Endodermal cell (in vitro differentiated cells): ENCODE measurements around the gene KIF5B. TPM values are rescaled to one million over a fixed set of nuclear protein-coding genes. Genes with fewer than 3 reads are reported as not detected.
A peak's percentile ranks its signal among the peaks of the same experiment; 100 is the strongest.
"Not testable (repeated sequence)": the region's sequence is repeated elsewhere in the genome, so short reads cannot be mapped to it uniquely, and the experiment has no call there.

ENCODE experiments used
- DNase-seq: peaks from one replicate; pipeline ENCODE4 v3.0.0-alpha.2; 2017
- H3K27ac ChIP-seq: 2 replicates; pipeline ENCODE4 v1.5.1; 2013; ENCODE audit warnings: mild to moderate bottlenecking, low read depth, low read length, moderate library complexity
- H3K27me3 ChIP-seq: 2 replicates; pipeline ENCODE4 v1.6.1; 2013; ENCODE audit warnings: mild to moderate bottlenecking, low read length, moderate library complexity; ENCODE audit not compliant: insufficient read depth, control insufficient read depth, poor library complexity, severe bottlenecking
- H3K36me3 ChIP-seq: 2 replicates; pipeline ENCODE4 v1.7.0; 2013; ENCODE audit warnings: mild to moderate bottlenecking, low read length, moderate library complexity; ENCODE audit not compliant: control insufficient read depth, insufficient read depth
- H3K4me1 ChIP-seq: one replicate; pipeline ENCODE4 v1.7.0; 2013; ENCODE audit warnings: low read length; ENCODE audit not compliant: control insufficient read depth, insufficient read depth
- H3K4me3 ChIP-seq: 2 replicates; pipeline ENCODE4 v1.5.1; 2013; ENCODE audit warnings: mild to moderate bottlenecking, low read length, moderate library complexity
- H3K9ac ChIP-seq: 2 replicates; pipeline ENCODE4 v1.6.1; 2013; ENCODE audit warnings: mild to moderate bottlenecking, low read length, moderate library complexity; ENCODE audit not compliant: poor library complexity, severe bottlenecking; ENCODE audit errors: extremely low read depth
- H3K9me3 ChIP-seq: 2 replicates; pipeline ENCODE4 v1.6.1; 2013; ENCODE audit warnings: mild to moderate bottlenecking, low read length, moderate library complexity; ENCODE audit not compliant: control insufficient read depth
- H3K27ac Mint-ChIP-seq: 2 replicates; pipeline ENCODE4 v1.8.0; 2020; ENCODE audit warnings: mixed read lengths
- H3K27me3 Mint-ChIP-seq: 2 replicates; pipeline ENCODE4 v1.8.0; 2021; ENCODE audit warnings: mild to moderate bottlenecking, mixed read lengths; ENCODE audit not compliant: insufficient read depth
- H3K36me3 Mint-ChIP-seq: 2 replicates; pipeline ENCODE4 v1.8.0; 2020; ENCODE audit warnings: low read depth, mixed read lengths
- H3K4me1 Mint-ChIP-seq: 2 replicates; pipeline ENCODE4 v1.8.0; 2020; ENCODE audit warnings: mixed read lengths
- H3K4me3 Mint-ChIP-seq: 2 replicates; pipeline ENCODE4 v1.8.0; 2020; ENCODE audit warnings: mild to moderate bottlenecking, moderate library complexity, mixed read lengths
- H3K9me3 Mint-ChIP-seq: 2 replicates; pipeline ENCODE4 v1.8.0; 2020; ENCODE audit warnings: mild to moderate bottlenecking, mixed read lengths
- WGBS, 2 experiments: methylation state at CpG; one replicate each; pipeline versions ENCODE4 v1.1.5 to v1.1.7; 2013; ENCODE audit warnings: missing lambda C conversion rate in 2 of 2, mixed read lengths in 1 of 2; ENCODE audit not compliant: insufficient coverage in 1 of 2, insufficient read length in 1 of 2; 5-methylcytosine and 5-hydroxymethylcytosine counted together
- total RNA-seq, 2 donors: library from RNA; stranded (reverse); fragmentation: NEBNext Ultra II Directional in 1 of 2; extraction: Animal tissue kit (Norgen Biotek cat#: 25700) in 1 of 2; gene quantifications; 2 replicates in 1 of 2; 3 replicates in 1 of 2; pipeline ENCODE4 v1.2.1, GENCODE V29; 2021
- TF ChIP-seq, protein P1 (sequence below): fragments of 200-600 bp; sonication (generic); conservative IDR thresholded peaks from 2 replicates; pipeline ENCODE4 v1.5.0; 2021; ENCODE audit warnings: antibody characterized with exemption, mild to moderate bottlenecking

The KIF5B gene
- total RNA-seq, 2 donors from 2014 or later, result 90.8 to 104 TPM

DNA sequence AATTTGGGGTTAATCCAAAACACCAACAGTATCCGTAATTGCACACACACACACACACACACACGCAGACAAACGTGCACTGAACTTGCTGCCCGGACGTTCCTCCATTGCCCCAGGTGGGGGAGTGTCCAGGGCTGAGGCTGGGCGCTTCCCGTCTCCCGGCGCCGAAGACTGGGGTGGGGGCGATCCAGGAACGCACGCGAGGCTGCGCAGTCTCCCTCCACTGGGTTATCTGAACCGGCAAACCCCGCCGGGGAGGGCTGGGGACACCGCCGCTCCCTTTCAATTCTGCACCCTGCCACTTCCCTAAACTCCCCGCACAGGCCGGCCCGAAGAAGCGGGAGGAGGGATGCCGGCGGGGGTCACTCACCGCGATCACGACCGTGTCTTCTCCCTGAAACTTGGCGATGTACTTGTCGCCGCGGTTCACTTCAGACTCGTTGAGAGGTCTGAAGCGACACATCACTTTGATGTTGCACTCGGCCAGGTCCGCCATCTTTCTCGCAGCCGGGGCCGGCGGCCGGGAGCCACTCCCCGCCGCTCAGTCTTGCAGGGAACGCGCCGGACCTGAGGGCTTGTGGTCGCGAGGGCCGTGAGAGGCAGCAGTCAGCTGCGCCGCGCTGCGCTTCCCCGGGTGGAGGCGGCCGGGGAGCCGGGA is 618 bp downstream of the KIF5B start:
- H3K4me3 Mint-ChIP-seq, result peak overlapping the region; percentile 99
- H3K4me1 ChIP-seq, result peaks cover 10% of the 10 kb centered on the region
- H3K9me3 ChIP-seq, result no peaks in the 10 kb centered on the region
- H3K36me3 Mint-ChIP-seq, result peaks cover 2% of the 10 kb centered on the region
- DNase-seq, result peak; percentile 82
- H3K9me3 Mint-ChIP-seq, result no peaks in the 10 kb centered on the region
- peak overlapping the region; percentile 89 for H3K9ac ChIP-seq
- peak overlapping the region; percentile 97 for H3K27ac Mint-ChIP-seq
- TF ChIP-seq, protein P1, sequence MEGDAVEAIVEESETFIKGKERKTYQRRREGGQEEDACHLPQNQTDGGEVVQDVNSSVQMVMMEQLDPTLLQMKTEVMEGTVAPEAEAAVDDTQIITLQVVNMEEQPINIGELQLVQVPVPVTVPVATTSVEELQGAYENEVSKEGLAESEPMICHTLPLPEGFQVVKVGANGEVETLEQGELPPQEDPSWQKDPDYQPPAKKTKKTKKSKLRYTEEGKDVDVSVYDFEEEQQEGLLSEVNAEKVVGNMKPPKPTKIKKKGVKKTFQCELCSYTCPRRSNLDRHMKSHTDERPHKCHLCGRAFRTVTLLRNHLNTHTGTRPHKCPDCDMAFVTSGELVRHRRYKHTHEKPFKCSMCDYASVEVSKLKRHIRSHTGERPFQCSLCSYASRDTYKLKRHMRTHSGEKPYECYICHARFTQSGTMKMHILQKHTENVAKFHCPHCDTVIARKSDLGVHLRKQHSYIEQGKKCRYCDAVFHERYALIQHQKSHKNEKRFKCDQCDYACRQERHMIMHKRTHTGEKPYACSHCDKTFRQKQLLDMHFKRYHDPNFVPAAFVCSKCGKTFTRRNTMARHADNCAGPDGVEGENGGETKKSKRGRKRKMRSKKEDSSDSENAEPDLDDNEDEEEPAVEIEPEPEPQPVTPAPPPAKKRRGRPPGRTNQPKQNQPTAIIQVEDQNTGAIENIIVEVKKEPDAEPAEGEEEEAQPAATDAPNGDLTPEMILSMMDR, result peak; percentile 42
- 0% methylated on average over 9 to 59 of the region's 59 CpGs for WGBS, 2 experiments
- H3K27me3 Mint-ChIP-seq, result no peaks in the 10 kb centered on the region
- no peaks in the 10 kb centered on the region for H3K27me3 ChIP-seq
- H3K4me1 Mint-ChIP-seq, result peaks cover 59% of the 10 kb centered on the region
- H3K27ac ChIP-seq, result peak overlapping the region; percentile 82
- peaks cover 3% of the 10 kb centered on the region for H3K36me3 ChIP-seq
- H3K4me3 ChIP-seq, result peak overlapping the region; percentile 100

- TF ChIP-seq, protein P1, result no peak
- Mint-ChIP-seq H3K9me3 (no peaks in the 10 kb centered on the region), H3K36me3 (peaks cover 10% of the 10 kb centered on the region), H3K27ac (peak overlapping the region; percentile 97), H3K27me3 (no peaks in the 10 kb centered on the region), H3K4me3 (peak overlapping the region; percentile 99), H3K4me1 (peaks cover 57% of the 10 kb centered on the region)
- Histone ChIP-seq H3K36me3 (peaks cover 14% of the 10 kb centered on the region), H3K27me3 (no peaks in the 10 kb centered on the region), H3K27ac (no peak overlapping the region), H3K9ac (peak overlapping the region; percentile 89), H3K4me3 (peak overlapping the region; percentile 100), H3K9me3 (no peaks in the 10 kb centered on the region), H3K4me1 (peaks cover 8% of the 10 kb centered on the region)
- 19 to 21% methylated on average over 4 to 5 of the region's 5 CpGs for WGBS, 2 experiments
- DNase-seq, result peak; percentile 41
These were observed 2.1 kb downstream of the KIF5B start for GRCh38 chr10:32054094-32054493.

GRCh38 chr10:32053392-32053791 is 2.8 kb downstream of the KIF5B start:
- H3K4me1 Mint-ChIP-seq, result peaks cover 50% of the 10 kb centered on the region

More at GRCh38 chr10:32053392-32053791, 2.8 kb downstream of the KIF5B start:
- not testable (repeated sequence) for H3K9me3 Mint-ChIP-seq, H3K27me3 Mint-ChIP-seq, H3K4me1 ChIP-seq, H3K9me3 ChIP-seq, H3K27ac Mint-ChIP-seq, H3K27ac ChIP-seq, H3K27me3 ChIP-seq
- peak; percentile 29 for DNase-seq
- peaks cover 21% of the 10 kb centered on the region for H3K36me3 ChIP-seq
- 69 to 85% methylated on average over 6 to 11 of the region's 11 CpGs for WGBS, 2 experiments
- Mint-ChIP-seq H3K36me3 (peaks cover 13% of the 10 kb centered on the region), H3K4me3 (peak overlapping the region; percentile 99)
- H3K4me3 ChIP-seq, result peak overlapping the region; percentile 100
- H3K9ac ChIP-seq, result peak overlapping the region; percentile 89
